ENCODE measurements around the gene TET2. TPM values are rescaled to one million over a fixed set of nuclear protein-coding genes. Genes with fewer than 3 reads are reported as not detected.
A peak's percentile ranks its signal among the peaks of the same experiment; 100 is the strongest.

TET2 gene
- total RNA-seq, 4 donors from 2014 or later = 30.3 to 57.6 (median 38.8) TPM

DNA sequence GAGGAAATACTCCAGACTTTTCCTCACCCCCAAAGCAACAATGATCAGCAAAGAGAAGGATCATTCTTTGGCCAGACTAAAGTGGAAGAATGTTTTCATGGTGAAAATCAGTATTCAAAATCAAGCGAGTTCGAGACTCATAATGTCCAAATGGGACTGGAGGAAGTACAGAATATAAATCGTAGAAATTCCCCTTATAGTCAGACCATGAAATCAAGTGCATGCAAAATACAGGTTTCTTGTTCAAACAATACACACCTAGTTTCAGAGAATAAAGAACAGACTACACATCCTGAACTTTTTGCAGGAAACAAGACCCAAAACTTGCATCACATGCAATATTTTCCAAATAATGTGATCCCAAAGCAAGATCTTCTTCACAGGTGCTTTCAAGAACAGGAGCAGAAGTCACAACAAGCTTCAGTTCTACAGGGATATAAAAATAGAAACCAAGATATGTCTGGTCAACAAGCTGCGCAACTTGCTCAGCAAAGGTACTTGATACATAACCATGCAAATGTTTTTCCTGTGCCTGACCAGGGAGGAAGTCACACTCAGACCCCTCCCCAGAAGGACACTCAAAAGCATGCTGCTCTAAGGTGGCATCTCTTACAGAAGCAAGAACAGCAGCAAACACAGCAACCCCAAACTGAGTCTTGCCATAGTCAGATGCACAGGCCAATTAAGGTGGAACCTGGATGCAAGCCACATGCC, 89.7 kb downstream of the TET2 start:
- TF ChIP-seq, protein P1, sequence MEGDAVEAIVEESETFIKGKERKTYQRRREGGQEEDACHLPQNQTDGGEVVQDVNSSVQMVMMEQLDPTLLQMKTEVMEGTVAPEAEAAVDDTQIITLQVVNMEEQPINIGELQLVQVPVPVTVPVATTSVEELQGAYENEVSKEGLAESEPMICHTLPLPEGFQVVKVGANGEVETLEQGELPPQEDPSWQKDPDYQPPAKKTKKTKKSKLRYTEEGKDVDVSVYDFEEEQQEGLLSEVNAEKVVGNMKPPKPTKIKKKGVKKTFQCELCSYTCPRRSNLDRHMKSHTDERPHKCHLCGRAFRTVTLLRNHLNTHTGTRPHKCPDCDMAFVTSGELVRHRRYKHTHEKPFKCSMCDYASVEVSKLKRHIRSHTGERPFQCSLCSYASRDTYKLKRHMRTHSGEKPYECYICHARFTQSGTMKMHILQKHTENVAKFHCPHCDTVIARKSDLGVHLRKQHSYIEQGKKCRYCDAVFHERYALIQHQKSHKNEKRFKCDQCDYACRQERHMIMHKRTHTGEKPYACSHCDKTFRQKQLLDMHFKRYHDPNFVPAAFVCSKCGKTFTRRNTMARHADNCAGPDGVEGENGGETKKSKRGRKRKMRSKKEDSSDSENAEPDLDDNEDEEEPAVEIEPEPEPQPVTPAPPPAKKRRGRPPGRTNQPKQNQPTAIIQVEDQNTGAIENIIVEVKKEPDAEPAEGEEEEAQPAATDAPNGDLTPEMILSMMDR (IDR thresholded peaks at IDR 0.05) = no peak
- TF ChIP-seq POLR2A (IDR thresholded peaks at IDR 0.05) = no peak
- Histone ChIP-seq H3K27ac (no peak overlapping the region), H3K4me1 (no peaks in the 10 kb centered on the region), H3K36me3 (peaks cover 0 to 43% (median 0%) of the 10 kb centered on the region in 3 donors), H3K27me3 (no peaks in the 10 kb centered on the region), H3K4me3 (no peak overlapping the region), H3K9me3 (no peaks in the 10 kb centered on the region)
- DNase-seq = peak in 1 of 3 donors; percentile 19

DNA sequence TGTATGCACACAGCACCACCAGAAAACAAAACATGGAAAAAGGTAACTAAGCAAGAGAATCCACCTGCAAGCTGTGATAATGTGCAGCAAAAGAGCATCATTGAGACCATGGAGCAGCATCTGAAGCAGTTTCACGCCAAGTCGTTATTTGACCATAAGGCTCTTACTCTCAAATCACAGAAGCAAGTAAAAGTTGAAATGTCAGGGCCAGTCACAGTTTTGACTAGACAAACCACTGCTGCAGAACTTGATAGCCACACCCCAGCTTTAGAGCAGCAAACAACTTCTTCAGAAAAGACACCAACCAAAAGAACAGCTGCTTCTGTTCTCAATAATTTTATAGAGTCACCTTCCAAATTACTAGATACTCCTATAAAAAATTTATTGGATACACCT, 90.2 kb downstream of the TET2 start:
- Histone ChIP-seq H3K27ac (no peak overlapping the region), H3K4me1 (no peaks in the 10 kb centered on the region), H3K4me3 (no peak overlapping the region), H3K27me3 (no peaks in the 10 kb centered on the region), H3K36me3 (peaks cover 0 to 43% (median 0%) of the 10 kb centered on the region in 3 donors), H3K9me3 (no peaks in the 10 kb centered on the region)
- no peak for TF ChIP-seq POLR2A (IDR thresholded peaks at IDR 0.05)
- TF ChIP-seq, protein P1 (IDR thresholded peaks at IDR 0.05) = no peak
- no peak for DNase-seq

DNA sequence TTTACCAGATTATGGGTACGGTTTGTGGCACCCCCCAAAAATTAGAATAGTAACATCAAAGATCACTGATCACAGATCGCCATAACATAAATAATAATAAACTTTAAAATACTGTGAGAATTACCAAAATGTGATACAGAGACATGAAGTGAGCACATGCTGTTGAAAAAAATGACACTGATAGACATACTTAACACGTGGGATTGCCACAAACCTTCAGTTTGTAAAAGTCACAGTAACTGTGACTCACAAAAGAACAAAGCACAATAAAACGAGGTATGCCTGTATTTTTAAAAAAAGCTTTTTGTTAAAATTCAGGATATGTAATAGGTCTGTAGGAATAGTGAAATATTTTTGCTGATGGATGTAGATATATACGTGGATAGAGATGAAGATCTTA, 93.4 kb downstream of the TET2 start:
- TF ChIP-seq POLR2A (IDR thresholded peaks at IDR 0.05) = no peak
- TF ChIP-seq, protein P1 (IDR thresholded peaks at IDR 0.05) = no peak
- H3K27ac ChIP-seq = no peak overlapping the region
- H3K4me3 ChIP-seq = no peak overlapping the region
- H3K4me1 ChIP-seq = no peaks in the 10 kb centered on the region
- H3K9me3 ChIP-seq = no peaks in the 10 kb centered on the region
- no peaks in the 10 kb centered on the region for H3K27me3 ChIP-seq
- no peak for DNase-seq
- peaks cover 0 to 40% (median 0%) of the 10 kb centered on the region in 3 donors for H3K36me3 ChIP-seq

DNA sequence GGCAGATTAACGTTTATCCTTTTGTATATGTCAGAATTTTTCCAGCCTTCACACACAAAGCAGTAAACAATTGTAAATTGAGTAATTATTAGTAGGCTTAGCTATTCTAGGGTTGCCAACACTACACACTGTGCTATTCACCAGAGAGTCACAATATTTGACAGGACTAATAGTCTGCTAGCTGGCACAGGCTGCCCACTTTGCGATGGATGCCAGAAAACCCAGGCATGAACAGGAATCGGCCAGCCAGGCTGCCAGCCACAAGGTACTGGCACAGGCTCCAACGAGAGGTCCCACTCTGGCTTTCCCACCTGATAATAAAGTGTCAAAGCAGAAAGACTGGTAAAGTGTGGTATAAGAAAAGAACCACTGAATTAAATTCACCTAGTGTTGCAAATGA, 94.8 kb downstream of the TET2 start:
- Histone ChIP-seq H3K27me3 (no peaks in the 10 kb centered on the region), H3K4me1 (no peaks in the 10 kb centered on the region), H3K27ac (no peak overlapping the region), H3K36me3 (peaks cover 0 to 28% (median 0%) of the 10 kb centered on the region in 3 donors), H3K9me3 (no peaks in the 10 kb centered on the region), H3K4me3 (no peak overlapping the region)
- no peak for DNase-seq
- TF ChIP-seq POLR2A (IDR thresholded peaks at IDR 0.05) = no peak
- TF ChIP-seq, protein P1 (IDR thresholded peaks at IDR 0.05) = no peak

DNA sequence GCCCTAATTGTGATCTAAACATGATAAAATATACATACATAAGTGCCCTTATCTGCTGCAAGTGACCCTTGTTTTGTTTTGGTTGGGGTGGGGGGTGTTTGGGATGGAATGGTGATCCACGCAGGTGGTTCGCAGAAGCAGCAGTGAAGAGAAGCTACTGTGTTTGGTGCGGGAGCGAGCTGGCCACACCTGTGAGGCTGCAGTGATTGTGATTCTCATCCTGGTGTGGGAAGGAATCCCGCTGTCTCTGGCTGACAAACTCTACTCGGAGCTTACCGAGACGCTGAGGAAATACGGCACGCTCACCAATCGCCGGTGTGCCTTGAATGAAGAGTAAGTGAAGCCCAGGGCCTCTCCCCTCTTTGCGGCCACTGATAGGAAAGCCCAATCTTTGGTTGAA, 96.8 kb downstream of the TET2 start:
- no peak overlapping the region for H3K27ac ChIP-seq
- H3K9me3 ChIP-seq = no peaks in the 10 kb centered on the region
- H3K4me1 ChIP-seq = no peaks in the 10 kb centered on the region
- H3K36me3 ChIP-seq = peaks cover 0 to 21% (median 0%) of the 10 kb centered on the region in 3 donors
- TF ChIP-seq, protein P1 (IDR thresholded peaks at IDR 0.05) = no peak
- no peak for TF ChIP-seq POLR2A (IDR thresholded peaks at IDR 0.05)
- no peak overlapping the region for H3K4me3 ChIP-seq
- no peak for DNase-seq
- H3K27me3 ChIP-seq = no peaks in the 10 kb centered on the region
